Measurements from ENCODE around the gene RAD51B.

DNA sequence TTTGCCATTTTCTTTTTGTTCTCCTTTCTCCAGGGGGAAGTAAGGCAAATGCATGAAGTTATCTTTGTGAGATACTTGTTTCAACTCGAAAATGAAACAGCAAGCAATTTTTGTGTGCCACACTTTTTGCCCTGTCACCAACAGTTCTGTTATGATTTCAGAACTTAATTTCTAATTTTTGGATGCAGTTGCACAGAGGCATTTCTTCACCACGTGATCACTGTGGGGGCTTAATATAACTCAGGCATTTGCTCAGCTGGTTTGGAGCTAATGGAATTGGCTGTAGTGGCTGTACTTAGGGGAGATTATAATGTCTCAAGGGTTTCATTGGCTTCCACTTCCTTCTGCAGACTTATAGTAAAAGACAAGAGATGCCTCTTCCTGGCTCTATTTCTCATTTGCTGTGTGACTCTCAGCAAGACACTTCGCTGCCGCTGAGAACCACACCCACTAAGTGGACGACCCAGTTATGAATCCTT is 452.4 kb downstream of the RAD51B start:
- TF ChIP-seq, protein P1, sequence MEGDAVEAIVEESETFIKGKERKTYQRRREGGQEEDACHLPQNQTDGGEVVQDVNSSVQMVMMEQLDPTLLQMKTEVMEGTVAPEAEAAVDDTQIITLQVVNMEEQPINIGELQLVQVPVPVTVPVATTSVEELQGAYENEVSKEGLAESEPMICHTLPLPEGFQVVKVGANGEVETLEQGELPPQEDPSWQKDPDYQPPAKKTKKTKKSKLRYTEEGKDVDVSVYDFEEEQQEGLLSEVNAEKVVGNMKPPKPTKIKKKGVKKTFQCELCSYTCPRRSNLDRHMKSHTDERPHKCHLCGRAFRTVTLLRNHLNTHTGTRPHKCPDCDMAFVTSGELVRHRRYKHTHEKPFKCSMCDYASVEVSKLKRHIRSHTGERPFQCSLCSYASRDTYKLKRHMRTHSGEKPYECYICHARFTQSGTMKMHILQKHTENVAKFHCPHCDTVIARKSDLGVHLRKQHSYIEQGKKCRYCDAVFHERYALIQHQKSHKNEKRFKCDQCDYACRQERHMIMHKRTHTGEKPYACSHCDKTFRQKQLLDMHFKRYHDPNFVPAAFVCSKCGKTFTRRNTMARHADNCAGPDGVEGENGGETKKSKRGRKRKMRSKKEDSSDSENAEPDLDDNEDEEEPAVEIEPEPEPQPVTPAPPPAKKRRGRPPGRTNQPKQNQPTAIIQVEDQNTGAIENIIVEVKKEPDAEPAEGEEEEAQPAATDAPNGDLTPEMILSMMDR (IDR thresholded peaks at IDR 0.05): no peak
- TF ChIP-seq POLR2A (IDR thresholded peaks at IDR 0.05) (peak in 1 of 4 donors; percentile 27), EP300 (IDR thresholded peaks at IDR 0.05) (no peak), POLR2AphosphoS5 (IDR thresholded peaks at IDR 0.05) (no peak)

Data from upper lobe of left lung (tissue), 4 donors.